H1 (cell line): ENCODE results near the gene CTNNBL1. TPM values are rescaled to one million over a fixed set of nuclear protein-coding genes. Genes with fewer than 3 reads are reported as not detected.

Experiments
- ASH2L ChIP-seq: fragments of 200-600, 300-600 bp; sonication (generic); IDR thresholded peaks from one replicate; pipeline ENCODE4 v1.7.1; 2017; ENCODE audit warnings: low read length
- ATF3 ChIP-seq: IDR thresholded peaks from 2 replicates; pipeline ENCODE4 v1.6.1; 2011; ENCODE audit warnings: low read depth, mild to moderate bottlenecking, low read length; ENCODE audit not compliant: insufficient read depth
- BACH1 ChIP-seq: IDR thresholded peaks from 2 replicates; pipeline ENCODE4 v1.6.1; 2012; ENCODE audit warnings: low read length, improper control_type of control experiment
- BRCA1 ChIP-seq: IDR thresholded peaks from 2 replicates; pipeline ENCODE4 v1.6.1; 2012; ENCODE audit warnings: low read depth, low read length, improper control_type of control experiment
- CREB1 ChIP-seq: IDR thresholded peaks from 2 replicates; pipeline ENCODE4 v1.6.1; 2012; ENCODE audit warnings: inconsistent platforms
- CTBP2 ChIP-seq: IDR thresholded peaks from 2 replicates; pipeline ENCODE4 v1.7.0; 2011; ENCODE audit warnings: borderline replicate concordance, mild to moderate bottlenecking, moderate library complexity, mixed read lengths, low read length; ENCODE audit not compliant: insufficient read depth, insufficient read length
- FOSL1 ChIP-seq: IDR thresholded peaks from 2 replicates; pipeline ENCODE4 v1.6.1; 2011; ENCODE audit warnings: mild to moderate bottlenecking, low read depth, low read length, moderate library complexity; ENCODE audit not compliant: insufficient read depth
- GTF2F1 ChIP-seq: IDR thresholded peaks from 2 replicates; pipeline ENCODE4 v1.6.1; 2012; ENCODE audit warnings: low read depth, low read length, improper control_type of control experiment, borderline replicate concordance
- JUND ChIP-seq: IDR thresholded peaks from 2 replicates; pipeline ENCODE4 v1.6.1; 2011; ENCODE audit warnings: mild to moderate bottlenecking, improper control_type of control experiment, low read length
- KDM1A ChIP-seq: fragments of 200-600, 300-600 bp; sonication (generic); IDR thresholded peaks from 2 replicates; pipeline ENCODE4 v1.7.1; 2016; ENCODE audit warnings: mild to moderate bottlenecking, low read length, borderline replicate concordance
- KDM4A ChIP-seq: IDR thresholded peaks from one replicate; pipeline ENCODE4 v1.7.1; 2012; ENCODE audit warnings: low read depth, mild to moderate bottlenecking, moderate library complexity, low read length, inconsistent platforms; ENCODE audit not compliant: severe bottlenecking
- POU5F1 ChIP-seq: IDR thresholded peaks from 2 replicates; pipeline ENCODE4 v1.6.1; 2011; ENCODE audit warnings: low read depth, mild to moderate bottlenecking, low read length, moderate library complexity
- RBBP5 ChIP-seq: IDR thresholded peaks from 2 replicates; pipeline ENCODE4 v1.7.1; 2012; ENCODE audit warnings: low read depth, mild to moderate bottlenecking, inconsistent platforms, low read length, moderate library complexity, borderline replicate concordance
- SIX5 ChIP-seq: IDR thresholded peaks from 2 replicates; pipeline ENCODE4 v1.6.1; 2011; ENCODE audit warnings: mild to moderate bottlenecking, low read depth, low read length
- SP2 ChIP-seq: IDR thresholded peaks from 2 replicates; pipeline ENCODE4 v1.6.1; 2012; ENCODE audit warnings: mild to moderate bottlenecking, low read length, inconsistent platforms
- SRF ChIP-seq: IDR thresholded peaks from 2 replicates; pipeline ENCODE4 v1.6.1; 2011; ENCODE audit warnings: mild to moderate bottlenecking, low read depth, low read length, moderate library complexity
- TAF1 ChIP-seq: IDR thresholded peaks from 2 replicates; pipeline ENCODE4 v1.6.1; 2011; ENCODE audit warnings: mild to moderate bottlenecking, low read depth, low read length
- TBP ChIP-seq: IDR thresholded peaks from 2 replicates; pipeline ENCODE4 v1.6.1; 2011; ENCODE audit warnings: low read depth, low read length, improper control_type of control experiment
- TEAD4 ChIP-seq: IDR thresholded peaks from 2 replicates; pipeline ENCODE4 v1.6.1; 2012; ENCODE audit warnings: low read depth, low read length, inconsistent platforms, mixed read lengths
- polyA plus RNA-seq, 7 experiments: library from polyadenylated mRNA; depleted of rRNA in 3 of 7; stranded (reverse) in 5 of 7; unstranded in 2 of 7; fragments of >200 nt in 5 of 7; fragments of 200-250 nt in 2 of 7; gene quantifications; 1 replicate in 5 of 7; 2 replicates in 1 of 7; 4 replicates in 1 of 7; pipeline versions ENCODE4 v1.2.1 to v1.2.3, GENCODE V29; 2011 to 2013; ENCODE audit warnings: missing spikeins in 2 of 7, mixed read lengths in 2 of 7
- total RNA-seq: library from RNA; stranded (reverse); fragmentation: NEBNext Ultra II Directional; extraction: Animal tissue kit (Norgen Biotek cat#: 25700); gene quantifications from 2 replicates; pipeline ENCODE4 v1.2.1, GENCODE V29; 2021
- TF ChIP-seq, protein P1 (sequence below): IDR thresholded peaks from 2 replicates; pipeline ENCODE4 v1.6.1; 2012; ENCODE audit warnings: low read length, inconsistent platforms
- TF ChIP-seq, protein P2 (sequence below): IDR thresholded peaks from 2 replicates; pipeline ENCODE4 v1.6.1; 2011; ENCODE audit warnings: low read length, improper control_type of control experiment

The CTNNBL1 gene
- total and polyA plus RNA-seq, 2 of the 8 experiments (the other 6 are each of a cell fraction or from before 2014, with no cell fraction given) = 19.6 to 81.6 TPM

GRCh38 chr20:37693635-37694626 is at the start of gene CTNNBL1 (continued):
- TF ChIP-seq KDM4A = peak; percentile 84
- no peak for TF ChIP-seq TEAD4
- TF ChIP-seq FOSL1 = no peak
- peak; percentile 80 for TF ChIP-seq ATF3
- peak; percentile 26; the same call in 1 of the 2 replicates for TF ChIP-seq CREB1
- TF ChIP-seq SIX5 = peak; percentile 23; the same call in 1 of the 2 replicates
- peak; percentile 78 for TF ChIP-seq TAF1
- no peak for TF ChIP-seq GTF2F1
- TF ChIP-seq ASH2L = peak; percentile 80
- no peak for TF ChIP-seq SP2
- TF ChIP-seq, protein P1, sequence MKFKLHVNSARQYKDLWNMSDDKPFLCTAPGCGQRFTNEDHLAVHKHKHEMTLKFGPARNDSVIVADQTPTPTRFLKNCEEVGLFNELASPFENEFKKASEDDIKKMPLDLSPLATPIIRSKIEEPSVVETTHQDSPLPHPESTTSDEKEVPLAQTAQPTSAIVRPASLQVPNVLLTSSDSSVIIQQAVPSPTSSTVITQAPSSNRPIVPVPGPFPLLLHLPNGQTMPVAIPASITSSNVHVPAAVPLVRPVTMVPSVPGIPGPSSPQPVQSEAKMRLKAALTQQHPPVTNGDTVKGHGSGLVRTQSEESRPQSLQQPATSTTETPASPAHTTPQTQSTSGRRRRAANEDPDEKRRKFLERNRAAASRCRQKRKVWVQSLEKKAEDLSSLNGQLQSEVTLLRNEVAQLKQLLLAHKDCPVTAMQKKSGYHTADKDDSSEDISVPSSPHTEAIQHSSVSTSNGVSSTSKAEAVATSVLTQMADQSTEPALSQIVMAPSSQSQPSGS = no peak
- TF ChIP-seq CTBP2 = no peak
- TF ChIP-seq, protein P2, sequence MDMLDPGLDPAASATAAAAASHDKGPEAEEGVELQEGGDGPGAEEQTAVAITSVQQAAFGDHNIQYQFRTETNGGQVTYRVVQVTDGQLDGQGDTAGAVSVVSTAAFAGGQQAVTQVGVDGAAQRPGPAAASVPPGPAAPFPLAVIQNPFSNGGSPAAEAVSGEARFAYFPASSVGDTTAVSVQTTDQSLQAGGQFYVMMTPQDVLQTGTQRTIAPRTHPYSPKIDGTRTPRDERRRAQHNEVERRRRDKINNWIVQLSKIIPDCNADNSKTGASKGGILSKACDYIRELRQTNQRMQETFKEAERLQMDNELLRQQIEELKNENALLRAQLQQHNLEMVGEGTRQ = no peak
- TF ChIP-seq POU5F1 = no peak
- TF ChIP-seq BRCA1 = no peak
- peak; percentile 21; the same call in 1 of the 2 replicates for TF ChIP-seq TBP
- no peak for TF ChIP-seq JUND
- TF ChIP-seq RBBP5 = no peak
- TF ChIP-seq BACH1 = no peak
- TF ChIP-seq KDM1A = no peak
- no peak for TF ChIP-seq SRF
